ENCODE data around the gene MSN. TPM values are rescaled to one million over a fixed set of nuclear protein-coding genes. Genes with fewer than 3 reads are reported as not detected.

Gene MSN
- total RNA-seq, 4 donors from 2014 or later = 39.1 to 69.6 (median 59.6) TPM

- TF ChIP-seq CTCF (IDR thresholded peaks at IDR 0.05 in 4 of 5, conservative IDR thresholded peaks at IDR 0.05 in 1 of 5) = no peak
- TF ChIP-seq POLR2A (IDR thresholded peaks at IDR 0.05) = no peak
- H3K9me3 ChIP-seq = no peaks in the 10 kb centered on the region
- H3K27ac ChIP-seq = no peak overlapping the region
- H3K27me3 ChIP-seq = no peaks in the 10 kb centered on the region
- H3K4me3 ChIP-seq = no peak overlapping the region
- H3K36me3 ChIP-seq = peaks cover 0 to 7% of the 10 kb centered on the region in 2 donors
- in situ Hi-C loops (cut with MboI; ENCODE audit: low sequenced_read_pairs in 4 of 4) (no loop called here), intact Hi-C loops (cut with DNase I; ENCODE audit: low total_unique reads) (no loop called here)
- H3K4me1 ChIP-seq = no peaks in the 10 kb centered on the region
- ATAC-seq (no peak), DNase-seq (no peak)
Observed at GRCh38 chrX:65745427-65745826, 78.0 kb downstream of the MSN start.

GRCh38 chrX:65745992-65746391 lies 78.5 kb downstream of the MSN start:
- Histone ChIP-seq H3K4me3 (no peak overlapping the region), H3K36me3 (peaks cover 0 to 1% of the 10 kb centered on the region in 2 donors), H3K27ac (no peak overlapping the region), H3K4me1 (no peaks in the 10 kb centered on the region), H3K9me3 (no peaks in the 10 kb centered on the region), H3K27me3 (no peaks in the 10 kb centered on the region)
- no peak for TF ChIP-seq CTCF (IDR thresholded peaks at IDR 0.05 in 4 of 5, conservative IDR thresholded peaks at IDR 0.05 in 1 of 5)
- no peak for TF ChIP-seq POLR2A (IDR thresholded peaks at IDR 0.05)
- intact Hi-C loops (cut with DNase I; ENCODE audit: low total_unique reads) (no loop called here), in situ Hi-C loops (cut with MboI; ENCODE audit: low sequenced_read_pairs in 4 of 4) (no loop called here)
- ATAC-seq (no peak), DNase-seq (no peak)

GRCh38 chrX:65750674-65751469 lies 83.4 kb downstream of the MSN start:
- H3K9me3 ChIP-seq = no peaks in the 10 kb centered on the region
- no peaks in the 10 kb centered on the region for H3K27me3 ChIP-seq
- H3K36me3 ChIP-seq = no peaks in the 10 kb centered on the region
- TF ChIP-seq POLR2A (IDR thresholded peaks at IDR 0.05) (no peak), CTCF (IDR thresholded peaks at IDR 0.05 in 4 of 5, conservative IDR thresholded peaks at IDR 0.05 in 1 of 5) (no peak)
- in situ Hi-C loops (cut with MboI; ENCODE audit: low sequenced_read_pairs in 4 of 4) = no loop called here
- no peak for ATAC-seq
- H3K4me1 ChIP-seq = no peaks in the 10 kb centered on the region
- H3K27ac ChIP-seq = no peak overlapping the region
- no peak overlapping the region for H3K4me3 ChIP-seq
- intact Hi-C loops (cut with DNase I; ENCODE audit: low total_unique reads) = no loop called here
- DNase-seq = no peak

GRCh38 chrX:65751519-65751918 lies 84.1 kb downstream of the MSN start:
- Histone ChIP-seq H3K9me3 (no peaks in the 10 kb centered on the region), H3K4me3 (no peak overlapping the region), H3K27ac (no peak overlapping the region), H3K4me1 (no peaks in the 10 kb centered on the region), H3K27me3 (no peaks in the 10 kb centered on the region), H3K36me3 (no peaks in the 10 kb centered on the region)
- intact Hi-C loops (cut with DNase I; ENCODE audit: low total_unique reads) = no loop called here
- no peak for DNase-seq
- TF ChIP-seq CTCF (IDR thresholded peaks at IDR 0.05 in 4 of 5, conservative IDR thresholded peaks at IDR 0.05 in 1 of 5) (no peak), POLR2A (IDR thresholded peaks at IDR 0.05) (no peak)
- in situ Hi-C loops (cut with MboI; ENCODE audit: low sequenced_read_pairs in 4 of 4) = no loop called here
- ATAC-seq = no peak

Data from gastrocnemius medialis (tissue), 4 donors.